ENCODE data around the gene GLS. TPM values are rescaled to one million over a fixed set of nuclear protein-coding genes. Genes with fewer than 3 reads are reported as not detected.

GLS gene
- total RNA-seq, 1 donor from 2014 or later: 220 TPM

- Mint-ChIP-seq H3K27me3 (ENCODE audit: insufficient read depth) (no peaks in the 10 kb centered on the region), H3K9me3 (no peaks in the 10 kb centered on the region), H3K4me1 (ENCODE audit: low read depth) (peaks cover 5% of the 10 kb centered on the region), H3K36me3 (ENCODE audit: low read depth) (peaks cover 28% of the 10 kb centered on the region), H3K4me3 (no peak overlapping the region), H3K27ac (no peak overlapping the region)
- intact Hi-C loops (cut with micrococcal nuclease): no loop called here
- no peak for DNase-seq (ENCODE audit: low spot score)
Observed at GRCh38 chr2:190932514-190932913, 51.9 kb downstream of the GLS start.

- H3K9me3 Mint-ChIP-seq: no peaks in the 10 kb centered on the region
- H3K4me1 Mint-ChIP-seq (ENCODE audit: low read depth): peaks cover 5% of the 10 kb centered on the region
- H3K27ac Mint-ChIP-seq: no peak overlapping the region
- intact Hi-C loops (cut with micrococcal nuclease): no loop called here
- DNase-seq (ENCODE audit: low spot score): no peak
- H3K4me3 Mint-ChIP-seq: no peak overlapping the region
- no peaks in the 10 kb centered on the region for H3K27me3 Mint-ChIP-seq (ENCODE audit: insufficient read depth)
- peaks cover 25% of the 10 kb centered on the region for H3K36me3 Mint-ChIP-seq (ENCODE audit: low read depth)
Observed at GRCh38 chr2:190933361-190933760, 52.7 kb downstream of the GLS start.

- no peaks in the 10 kb centered on the region for H3K27me3 Mint-ChIP-seq (ENCODE audit: insufficient read depth)
- peaks cover 24% of the 10 kb centered on the region for H3K36me3 Mint-ChIP-seq (ENCODE audit: low read depth)
- DNase-seq (ENCODE audit: low spot score): no peak
- intact Hi-C loops (cut with micrococcal nuclease): no loop called here
- no peak overlapping the region for H3K27ac Mint-ChIP-seq
- no peaks in the 10 kb centered on the region for H3K9me3 Mint-ChIP-seq
- no peak overlapping the region for H3K4me3 Mint-ChIP-seq
- peaks cover 5% of the 10 kb centered on the region for H3K4me1 Mint-ChIP-seq (ENCODE audit: low read depth)
Observed at GRCh38 chr2:190935054-190935453, 54.4 kb downstream of the GLS start.

- no peak overlapping the region for H3K27ac Mint-ChIP-seq
- no peaks in the 10 kb centered on the region for H3K27me3 Mint-ChIP-seq (ENCODE audit: insufficient read depth)
- H3K9me3 Mint-ChIP-seq: no peaks in the 10 kb centered on the region
- no peak overlapping the region for H3K4me3 Mint-ChIP-seq
- peaks cover 4% of the 10 kb centered on the region for H3K4me1 Mint-ChIP-seq (ENCODE audit: low read depth)
- H3K36me3 Mint-ChIP-seq (ENCODE audit: low read depth): peaks cover 15% of the 10 kb centered on the region
- no peak for DNase-seq (ENCODE audit: low spot score)
- intact Hi-C loops (cut with micrococcal nuclease): no loop called here
Observed at GRCh38 chr2:190938771-190939335, 58.2 kb downstream of the GLS start.

GRCh38 chr2:190940454-190940853 lies 59.8 kb downstream of the GLS start:
- Mint-ChIP-seq H3K9me3 (no peaks in the 10 kb centered on the region), H3K27ac (no peak overlapping the region), H3K36me3 (ENCODE audit: low read depth) (peaks cover 12% of the 10 kb centered on the region), H3K4me3 (no peak overlapping the region), H3K27me3 (ENCODE audit: insufficient read depth) (no peaks in the 10 kb centered on the region), H3K4me1 (ENCODE audit: low read depth) (no peaks in the 10 kb centered on the region)
- intact Hi-C loops (cut with micrococcal nuclease): no loop called here
- DNase-seq (ENCODE audit: low spot score): no peak

- H3K9me3 Mint-ChIP-seq: no peaks in the 10 kb centered on the region
- peaks cover 4% of the 10 kb centered on the region for H3K4me1 Mint-ChIP-seq (ENCODE audit: low read depth)
- no peak for DNase-seq (ENCODE audit: low spot score)
- H3K36me3 Mint-ChIP-seq (ENCODE audit: low read depth): peaks cover 7% of the 10 kb centered on the region
- no peaks in the 10 kb centered on the region for H3K27me3 Mint-ChIP-seq (ENCODE audit: insufficient read depth)
- intact Hi-C loops (cut with micrococcal nuclease): no loop called here
- no peak overlapping the region for H3K4me3 Mint-ChIP-seq
- H3K27ac Mint-ChIP-seq: no peak overlapping the region
Observed at GRCh38 chr2:190941571-190941970, 61.0 kb downstream of the GLS start.

- Mint-ChIP-seq H3K4me1 (ENCODE audit: low read depth) (peaks cover 6% of the 10 kb centered on the region), H3K27ac (no peak overlapping the region)
- no peak for DNase-seq (ENCODE audit: low spot score)
Observed at GRCh38 chr2:190942697-190943096, 62.1 kb downstream of the GLS start.

GRCh38 chr2:190943706-190944105 lies 63.1 kb downstream of the GLS start:
- Mint-ChIP-seq H3K4me3 (no peak overlapping the region), H3K9me3 (no peaks in the 10 kb centered on the region), H3K36me3 (ENCODE audit: low read depth) (peaks cover 7% of the 10 kb centered on the region), H3K27me3 (ENCODE audit: insufficient read depth) (no peaks in the 10 kb centered on the region), H3K27ac (no peak overlapping the region), H3K4me1 (ENCODE audit: low read depth) (peaks cover 6% of the 10 kb centered on the region)
- DNase-seq (ENCODE audit: low spot score): no peak
- intact Hi-C loops (cut with micrococcal nuclease): no loop called here

More at GRCh38 chr2:190942697-190943096, 62.1 kb downstream of the GLS start:
- intact Hi-C loops (cut with micrococcal nuclease): no loop called here
- H3K4me3 Mint-ChIP-seq: no peak overlapping the region
- H3K27me3 Mint-ChIP-seq (ENCODE audit: insufficient read depth): no peaks in the 10 kb centered on the region
- peaks cover 7% of the 10 kb centered on the region for H3K36me3 Mint-ChIP-seq (ENCODE audit: low read depth)
- H3K9me3 Mint-ChIP-seq: no peaks in the 10 kb centered on the region

- Mint-ChIP-seq H3K36me3 (ENCODE audit: low read depth) (no peaks in the 10 kb centered on the region), H3K27ac (no peak overlapping the region), H3K4me3 (no peak overlapping the region), H3K4me1 (ENCODE audit: low read depth) (peaks cover 6% of the 10 kb centered on the region), H3K27me3 (ENCODE audit: insufficient read depth) (no peaks in the 10 kb centered on the region), H3K9me3 (no peaks in the 10 kb centered on the region)
- intact Hi-C loops (cut with micrococcal nuclease): no loop called here
- no peak for DNase-seq (ENCODE audit: low spot score)
Observed at GRCh38 chr2:190947141-190947540, 66.5 kb downstream of the GLS start.

- H3K27ac Mint-ChIP-seq: peak overlapping the region; percentile 51
- no peak for DNase-seq (ENCODE audit: low spot score)
- H3K4me1 Mint-ChIP-seq (ENCODE audit: low read depth): peaks cover 6% of the 10 kb centered on the region
- intact Hi-C loops (cut with micrococcal nuclease): loop anchor here (1.0 kb wide), 2 partner anchors 67 to 166 kb away; partner anchors contain the start of gene GLS
- no peaks in the 10 kb centered on the region for H3K9me3 Mint-ChIP-seq
- no peaks in the 10 kb centered on the region for H3K27me3 Mint-ChIP-seq (ENCODE audit: insufficient read depth)
- H3K36me3 Mint-ChIP-seq (ENCODE audit: low read depth): no peaks in the 10 kb centered on the region
- no peak overlapping the region for H3K4me3 Mint-ChIP-seq
Observed at GRCh38 chr2:190947711-190948251, 67.2 kb downstream of the GLS start.

- no peak for DNase-seq (ENCODE audit: low spot score)
- Mint-ChIP-seq H3K9me3 (no peaks in the 10 kb centered on the region), H3K27me3 (ENCODE audit: insufficient read depth) (no peaks in the 10 kb centered on the region), H3K4me1 (ENCODE audit: low read depth) (peaks cover 6% of the 10 kb centered on the region), H3K36me3 (ENCODE audit: low read depth) (no peaks in the 10 kb centered on the region), H3K4me3 (no peak overlapping the region), H3K27ac (no peak overlapping the region)
- intact Hi-C loops (cut with micrococcal nuclease): loop anchor here (1.0 kb wide), 2 partner anchors 68 to 167 kb away; partner anchors contain the start of gene GLS
Observed at GRCh38 chr2:190948671-190949070, 68.0 kb downstream of the GLS start.

GRCh38 chr2:190950566-190950991 lies 70.0 kb downstream of the GLS start:
- DNase-seq (ENCODE audit: low spot score): no peak
- peaks cover 6% of the 10 kb centered on the region for H3K4me1 Mint-ChIP-seq (ENCODE audit: low read depth)
- no peaks in the 10 kb centered on the region for H3K36me3 Mint-ChIP-seq (ENCODE audit: low read depth)
- H3K27me3 Mint-ChIP-seq (ENCODE audit: insufficient read depth): no peaks in the 10 kb centered on the region
- no peak overlapping the region for H3K4me3 Mint-ChIP-seq
- intact Hi-C loops (cut with micrococcal nuclease): no loop called here
- no peaks in the 10 kb centered on the region for H3K9me3 Mint-ChIP-seq
- H3K27ac Mint-ChIP-seq: no peak overlapping the region

GRCh38 chr2:190953257-190953656 lies 72.6 kb downstream of the GLS start:
- intact Hi-C loops (cut with micrococcal nuclease): no loop called here
- Mint-ChIP-seq H3K27me3 (ENCODE audit: insufficient read depth) (no peaks in the 10 kb centered on the region), H3K4me1 (ENCODE audit: low read depth) (no peaks in the 10 kb centered on the region)

More at GRCh38 chr2:190953257-190953656, 72.6 kb downstream of the GLS start:
- Mint-ChIP-seq H3K4me3 (no peak overlapping the region), H3K36me3 (ENCODE audit: low read depth) (peaks cover 8% of the 10 kb centered on the region), H3K27ac (no peak overlapping the region), H3K9me3 (peaks cover 15% of the 10 kb centered on the region)
- no peak for DNase-seq (ENCODE audit: low spot score)
